Smooth muscle cell of the brain vasculature (primary cell): Measurements from ENCODE around the gene OR10J1.
"Not testable (repeated sequence)": the region's sequence is repeated elsewhere in the genome, so short reads cannot be mapped to it uniquely, and the experiment has no call there.

Experiments
- DNase-seq: peaks from one replicate; pipeline ENCODE4 v3.0.0-alpha.2; 2012; ENCODE audit warnings: low read depth, low spot score

OR10J1 gene

GRCh38 chr1:159439422-159439821 lies at the start of gene OR10J1:
Gene OR10J1 (plus strand): TSS chr1:159439722. CDS start chr1:159439792, 70 bp downstream.
- no peak for DNase-seq

GRCh38 chr1:159406821-159407220 lies 32.7 kb upstream of the OR10J1 start:
- DNase-seq: no peak

- DNase-seq: no peak
These were observed 30.6 kb upstream of the OR10J1 start for GRCh38 chr1:159408862-159409400.

GRCh38 chr1:159421821-159422220 lies 17.7 kb upstream of the OR10J1 start:
- DNase-seq: no peak

- DNase-seq: no peak
These were observed 11.0 kb upstream of the OR10J1 start for GRCh38 chr1:159428536-159428935.

GRCh38 chr1:159429074-159429861 lies 10.3 kb upstream of the OR10J1 start:
- DNase-seq: no peak

- DNase-seq: no peak
These were observed 8.5 kb upstream of the OR10J1 start for GRCh38 chr1:159430985-159431384.

GRCh38 chr1:159431904-159432303 lies 7.6 kb upstream of the OR10J1 start, which contains the start of gene OR10J4:
Gene OR10J4 (plus strand): TSS chr1:159432204.
- DNase-seq: no peak

GRCh38 chr1:159436469-159436868 lies 3.1 kb upstream of the OR10J1 start:
- no peak for DNase-seq

- no peak for DNase-seq
These were observed 1.8 kb downstream of the OR10J1 start for GRCh38 chr1:159441360-159441759.

- no peak for DNase-seq
These were observed 2.9 kb downstream of the OR10J1 start for GRCh38 chr1:159442428-159442827.

- no peak for DNase-seq
These were observed 3.7 kb downstream of the OR10J1 start for GRCh38 chr1:159443066-159443750.

GRCh38 chr1:159444511-159444910 lies 5.0 kb downstream of the OR10J1 start:
- DNase-seq: no peak

GRCh38 chr1:159448181-159448580 lies 8.7 kb downstream of the OR10J1 start:
- no peak for DNase-seq

GRCh38 chr1:159449605-159450004 lies 10.1 kb downstream of the OR10J1 start:
- DNase-seq: not testable (repeated sequence)

- DNase-seq: no peak
These were observed 20.0 kb downstream of the OR10J1 start for GRCh38 chr1:159459551-159459950.

- no peak for DNase-seq
These were observed 25.7 kb downstream of the OR10J1 start for GRCh38 chr1:159465191-159465603.

GRCh38 chr1:159468321-159468720 lies 28.8 kb downstream of the OR10J1 start:
- DNase-seq: no peak

GRCh38 chr1:159469921-159470533 lies 30.5 kb downstream of the OR10J1 start:
- DNase-seq: no peak

GRCh38 chr1:159473335-159473734 lies 33.8 kb downstream of the OR10J1 start:
- DNase-seq: no peak

- no peak for DNase-seq
These were observed 35.4 kb downstream of the OR10J1 start for GRCh38 chr1:159474926-159475325.

- no peak for DNase-seq
These were observed 44.0 kb downstream of the OR10J1 start for GRCh38 chr1:159483501-159483900.
